Kidney (tissue), 14 donors: Measurements from ENCODE around the gene TCERG1L. TPM values are rescaled to one million over a fixed set of nuclear protein-coding genes. Genes with fewer than 3 reads are reported as not detected.

Experiments used
- DNase-seq, 5 donors: peaks; one replicate each; pipeline ENCODE4 v3.0.0-alpha.2; 2013 to 2020
- FAIRE-seq: peaks from 2 replicates; lab custom pipeline; 2012; peaks lifted over from hg19 to GRCh38; lab: Jason Lieb, UNC
- H3K27ac ChIP-seq, 2 donors: one replicate each; pipeline ENCODE4 v1.7.0; 2013; ENCODE audit warnings: low read depth in 2 of 2, low read length in 2 of 2, inconsistent platforms in 1 of 2
- H3K27me3 ChIP-seq: one replicate; pipeline ENCODE4 v1.7.1; 2013; ENCODE audit warnings: low read length, inconsistent platforms; ENCODE audit not compliant: control insufficient read depth, insufficient read depth
- H3K36me3 ChIP-seq, 3 donors: one replicate each; pipeline versions ENCODE4 v1.7.0 to v1.7.1; 2013; ENCODE audit warnings: low read length in 3 of 3, control low read depth in 1 of 3, inconsistent platforms in 1 of 3; ENCODE audit not compliant: insufficient read depth in 3 of 3, control insufficient read depth in 2 of 3
- H3K4me1 ChIP-seq, 3 donors: one replicate each; pipeline versions ENCODE4 v1.7.0 to v1.7.1; 2013; ENCODE audit warnings: low read length in 3 of 3, inconsistent platforms in 1 of 3, low read depth in 1 of 3; ENCODE audit not compliant: control insufficient read depth in 2 of 3, insufficient read depth in 2 of 3
- H3K4me3 ChIP-seq, 3 donors: one replicate each; pipeline versions ENCODE4 v1.7.0 to v1.8.1; 2013; ENCODE audit warnings: low read length in 3 of 3, control low read depth in 1 of 3, inconsistent platforms in 1 of 3
- H3K9ac ChIP-seq, 3 donors: one replicate each; pipeline versions ENCODE4 v1.7.0 to v1.7.1; 2013; ENCODE audit warnings: low read length in 3 of 3, control low read depth in 1 of 3, inconsistent platforms in 1 of 3
- H3K9me3 ChIP-seq, 3 donors: one replicate each; pipeline versions ENCODE4 v1.7.0 to v1.7.1; 2013; ENCODE audit warnings: low read length in 3 of 3, control low read depth in 1 of 3, inconsistent platforms in 1 of 3; ENCODE audit not compliant: control insufficient read depth in 2 of 3, insufficient read depth in 1 of 3
- CTCF ChIP-seq: IDR thresholded peaks from 3 replicates; pipeline ENCODE4 v1.5.1; 2012; ENCODE audit warnings: mild to moderate bottlenecking, moderate library complexity, borderline replicate concordance; ENCODE audit not compliant: insufficient read depth; ENCODE audit errors: extremely low read depth
- intact Hi-C: fragments of 100-400 bp; cut with DNase I; formaldehyde crosslinking; loops from one replicate; pipeline ENCODE4 v1.11.1; 2022
- polyA plus RNA-seq: library from polyadenylated mRNA; stranded (reverse); fragments of 350-450 nt; fragmentation: Illumina TruSeq; extraction: RNeasy Lipid Tissue Mini Kit (QIAGEN cat#74804); gene quantifications from one replicate; pipeline ENCODE4 v1.2.3, GENCODE V29; 2014; ENCODE audit warnings: low read depth, low replicate concordance; ENCODE audit not compliant: insufficient read depth
- total RNA-seq: library from RNA; stranded (reverse); fragmentation: NEBNext Ultra II Directional; extraction: Animal tissue kit (Norgen Biotek cat#: 25700); gene quantifications from one replicate; pipeline ENCODE4 v1.2.1, GENCODE V29; 2021
- donor health status: control.
- donor health status: control.
- donor health status: control.
- donor health status: control.
- donor health status: control.
- donor health status: DM: yes; HTN: yes; CAD: no.
- donor health status: Normal renal cell carcinoma (clear cell type).

TCERG1L gene
- total and polyA plus RNA-seq, 2 donors from 2014 or later = not detected

GRCh38 chr10:131314799-131315198 is 3.3 kb upstream of the TCERG1L start:
- intact Hi-C loops = no loop called here
- H3K9ac ChIP-seq = no peak overlapping the region
- no peak for DNase-seq

GRCh38 chr10:131314148-131314547 is 2.6 kb upstream of the TCERG1L start:
- no peak for TF ChIP-seq CTCF
- Histone ChIP-seq H3K9me3 (no peaks in the 10 kb centered on the region), H3K36me3 (no peaks in the 10 kb centered on the region), H3K4me1 (peaks cover 0 to 2% (median 0%) of the 10 kb centered on the region in 3 donors), H3K27me3 (peaks cover 5% of the 10 kb centered on the region), H3K27ac (no peak overlapping the region), H3K9ac (no peak overlapping the region), H3K4me3 (no peak overlapping the region)
- FAIRE-seq (no peak), DNase-seq (no peak)
- intact Hi-C loops = no loop called here

More at GRCh38 chr10:131314799-131315198, 3.3 kb upstream of the TCERG1L start:
- peaks cover 5% of the 10 kb centered on the region for H3K27me3 ChIP-seq
- H3K4me1 ChIP-seq = peaks cover 0 to 2% (median 0%) of the 10 kb centered on the region in 3 donors
- H3K4me3 ChIP-seq = no peak overlapping the region
- no peak overlapping the region for H3K27ac ChIP-seq
- no peak for FAIRE-seq
- H3K9me3 ChIP-seq = no peaks in the 10 kb centered on the region
- no peaks in the 10 kb centered on the region for H3K36me3 ChIP-seq
- no peak for TF ChIP-seq CTCF

- Histone ChIP-seq H3K9me3 (no peaks in the 10 kb centered on the region), H3K27me3 (peaks cover 5% of the 10 kb centered on the region)
These were observed 1.9 kb upstream of the TCERG1L start for GRCh38 chr10:131313377-131313776.

More at GRCh38 chr10:131313377-131313776, 1.9 kb upstream of the TCERG1L start:
- H3K36me3 ChIP-seq = no peaks in the 10 kb centered on the region
- DNase-seq (no peak), FAIRE-seq (no peak)
- H3K9ac ChIP-seq = no peak overlapping the region
- TF ChIP-seq CTCF = no peak
- H3K27ac ChIP-seq = no peak overlapping the region
- H3K4me3 ChIP-seq = no peak overlapping the region
- intact Hi-C loops = no loop called here
- peaks cover 0 to 2% (median 0%) of the 10 kb centered on the region in 3 donors for H3K4me1 ChIP-seq
